ENCODE results near the gene RPL39.

GRCh38 chrX:119802546-119802945, 11.1 kb upstream of the RPL39 start:
- no peak for TF ChIP-seq POLR2A (IDR thresholded peaks at IDR 0.05)
- TF ChIP-seq, protein P1, sequence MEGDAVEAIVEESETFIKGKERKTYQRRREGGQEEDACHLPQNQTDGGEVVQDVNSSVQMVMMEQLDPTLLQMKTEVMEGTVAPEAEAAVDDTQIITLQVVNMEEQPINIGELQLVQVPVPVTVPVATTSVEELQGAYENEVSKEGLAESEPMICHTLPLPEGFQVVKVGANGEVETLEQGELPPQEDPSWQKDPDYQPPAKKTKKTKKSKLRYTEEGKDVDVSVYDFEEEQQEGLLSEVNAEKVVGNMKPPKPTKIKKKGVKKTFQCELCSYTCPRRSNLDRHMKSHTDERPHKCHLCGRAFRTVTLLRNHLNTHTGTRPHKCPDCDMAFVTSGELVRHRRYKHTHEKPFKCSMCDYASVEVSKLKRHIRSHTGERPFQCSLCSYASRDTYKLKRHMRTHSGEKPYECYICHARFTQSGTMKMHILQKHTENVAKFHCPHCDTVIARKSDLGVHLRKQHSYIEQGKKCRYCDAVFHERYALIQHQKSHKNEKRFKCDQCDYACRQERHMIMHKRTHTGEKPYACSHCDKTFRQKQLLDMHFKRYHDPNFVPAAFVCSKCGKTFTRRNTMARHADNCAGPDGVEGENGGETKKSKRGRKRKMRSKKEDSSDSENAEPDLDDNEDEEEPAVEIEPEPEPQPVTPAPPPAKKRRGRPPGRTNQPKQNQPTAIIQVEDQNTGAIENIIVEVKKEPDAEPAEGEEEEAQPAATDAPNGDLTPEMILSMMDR (IDR thresholded peaks at IDR 0.05) = no peak

Data from body of pancreas (tissue), 4 donors.